Transverse colon (tissue), 3 donors: ENCODE results near the gene PLEKHM2.

Source experiments
- CTCF ChIP-seq, 5 experiments: fragments of 200-600 bp in 3 of 5; fragments of 450-650 bp in 2 of 5; sonication (generic) in 3 of 5; IDR thresholded peaks; 1 replicate in 2 of 5; 2 replicates in 3 of 5; pipeline ENCODE4 v1.5.1; 2016 to 2017; ENCODE audit warnings: antibody characterized with exemption in 5 of 5, inconsistent platforms in 3 of 5, mild to moderate bottlenecking in 2 of 5, moderate library complexity in 1 of 5
- POLR2A ChIP-seq: fragments of 450-650 bp; IDR thresholded peaks from one replicate; pipeline ENCODE4 v1.6.1; 2016; ENCODE audit warnings: antibody characterized with exemption, mild to moderate bottlenecking, moderate library complexity

- TF ChIP-seq POLR2A = no peak
- no peak for TF ChIP-seq CTCF (IDR thresholded peaks at IDR 0.05)
Measured at GRCh38 chr1:15671430-15671829, 12.7 kb upstream of the PLEKHM2 start.
